Loucy (cell line): ENCODE results near the gene TGFB2.

Experiments used
- H2AFZ ChIP-seq: fragments of 200-600 bp; sonication (generic); 2 replicates; pipeline ENCODE4 v1.6.0; 2016; ENCODE audit warnings: antibody characterized with exemption, mild to moderate bottlenecking, low read length, moderate library complexity
- H3F3A ChIP-seq: fragments of 200-600 bp; 2 replicates; pipeline ENCODE4 v1.6.0; 2016; ENCODE audit warnings: antibody characterized with exemption, low read depth, mild to moderate bottlenecking
- H3K27me3 ChIP-seq: fragments of 200-600 bp; sonication (generic); 2 replicates; pipeline ENCODE4 v1.6.1; 2014; ENCODE audit warnings: low read length, mild to moderate bottlenecking; ENCODE audit not compliant: insufficient read depth, poor library complexity, severe bottlenecking
- H3K36me3 ChIP-seq: fragments of 200-600 bp; sonication (generic); 2 replicates; pipeline ENCODE4 v1.6.1; 2016; ENCODE audit warnings: low read length; ENCODE audit not compliant: insufficient read depth
- H3K4me1 ChIP-seq: fragments of 200-600 bp; sonication (generic); 2 replicates; pipeline ENCODE4 v1.5.1; 2014; ENCODE audit warnings: low read length, mild to moderate bottlenecking; ENCODE audit not compliant: insufficient read depth, poor library complexity, severe bottlenecking
- H3K4me2 ChIP-seq: fragments of 200-600 bp; sonication (generic); 2 replicates; pipeline ENCODE4 v1.6.0; 2014; ENCODE audit warnings: antibody characterized with exemption, low read length, low read depth, mild to moderate bottlenecking; ENCODE audit not compliant: poor library complexity, severe bottlenecking
- H3K4me3 ChIP-seq: fragments of 200-600 bp; sonication (generic); 2 replicates; pipeline ENCODE4 v1.5.1; 2014; ENCODE audit warnings: low read length, mild to moderate bottlenecking, mixed read lengths; ENCODE audit not compliant: poor library complexity, severe bottlenecking
- H3K79me2 ChIP-seq: fragments of 200-600 bp; sonication (generic); 2 replicates; pipeline ENCODE4 v1.6.1; 2014; ENCODE audit warnings: low read length; ENCODE audit not compliant: insufficient read depth
- H3K9ac ChIP-seq: fragments of 200-600 bp; sonication (generic); 2 replicates; pipeline ENCODE4 v1.6.0; 2014; ENCODE audit warnings: mild to moderate bottlenecking, low read depth, low read length, moderate library complexity; ENCODE audit not compliant: poor library complexity, severe bottlenecking
- H3K9me2 ChIP-seq: fragments of 200-600 bp; sonication (generic); replicated peaks from 2 replicates; pipeline ENCODE4 v1.6.1; 2016; ENCODE audit warnings: low read depth, low read length, mixed read lengths
- H3K9me3 ChIP-seq: fragments of 200-600 bp; sonication (generic); 2 replicates; pipeline ENCODE4 v1.6.1; 2014; ENCODE audit warnings: mild to moderate bottlenecking, antibody characterized with exemption, low read length, low read depth; ENCODE audit not compliant: insufficient read depth
- H4K20me1 ChIP-seq: fragments of 200-600 bp; sonication (generic); 2 replicates; pipeline ENCODE4 v1.6.0; 2014; ENCODE audit warnings: antibody characterized with exemption, low read length, mild to moderate bottlenecking; ENCODE audit not compliant: insufficient read depth, poor library complexity, severe bottlenecking
- EZH2phosphoT487 ChIP-seq: fragments of 200-600 bp; IDR thresholded peaks from 2 replicates; pipeline ENCODE4 v1.6.1; 2018; ENCODE audit warnings: antibody characterized with exemption, mild to moderate bottlenecking, moderate library complexity, borderline replicate concordance
- TF ChIP-seq, protein P1 (sequence below): fragments of 200-600 bp; sonication (generic); conservative IDR thresholded peaks from 2 replicates; pipeline ENCODE4 v1.5.1; 2014; ENCODE audit warnings: mild to moderate bottlenecking, antibody characterized with exemption, low read length

TGFB2 gene

DNA sequence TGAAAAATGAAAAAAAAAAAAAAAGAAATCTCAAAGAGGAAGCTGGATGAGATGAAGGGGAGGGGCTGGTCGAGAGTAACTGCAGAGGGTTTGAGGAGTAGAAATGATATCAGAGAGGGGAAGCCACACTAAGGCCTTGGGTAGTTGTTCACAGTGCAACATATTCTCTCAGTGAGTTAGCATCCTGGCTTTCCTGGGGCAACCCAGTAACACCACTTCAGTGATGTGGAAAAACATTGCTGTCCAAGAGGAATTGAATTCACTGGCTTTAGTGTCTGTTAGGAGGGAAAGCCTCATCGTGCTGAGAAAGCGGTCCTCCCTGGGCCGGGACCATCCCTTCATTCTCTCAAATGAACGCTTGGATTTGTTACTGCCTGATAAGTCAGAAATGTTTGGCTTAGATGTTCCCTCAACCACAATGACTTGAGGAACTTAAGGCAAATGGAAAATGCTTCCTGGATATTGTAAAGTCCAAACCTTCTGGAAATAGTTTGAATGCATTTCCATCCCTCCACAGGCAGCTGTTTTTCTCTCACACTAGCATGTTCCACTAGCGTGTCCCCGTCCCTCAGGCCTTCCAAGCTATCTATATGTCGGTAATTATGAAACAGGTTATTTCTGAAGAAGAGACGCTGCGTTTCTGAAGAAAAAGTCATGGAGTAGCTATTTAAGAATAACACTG is 12.2 kb downstream of the TGFB2 start:
- no peak overlapping the region for H3K4me2 ChIP-seq
- no peaks in the 10 kb centered on the region for H3K9me3 ChIP-seq
- no peak overlapping the region for H2AFZ ChIP-seq
- H4K20me1 ChIP-seq: no peaks in the 10 kb centered on the region
- H3K9ac ChIP-seq: no peak overlapping the region
- no peaks in the 10 kb centered on the region for H3K9me2 ChIP-seq
- H3K4me3 ChIP-seq: no peak overlapping the region
- no peaks in the 10 kb centered on the region for H3K27me3 ChIP-seq
- H3K36me3 ChIP-seq: no peaks in the 10 kb centered on the region
- H3K79me2 ChIP-seq: no peaks in the 10 kb centered on the region
- H3F3A ChIP-seq: no peaks in the 10 kb centered on the region
- TF ChIP-seq, protein P1, sequence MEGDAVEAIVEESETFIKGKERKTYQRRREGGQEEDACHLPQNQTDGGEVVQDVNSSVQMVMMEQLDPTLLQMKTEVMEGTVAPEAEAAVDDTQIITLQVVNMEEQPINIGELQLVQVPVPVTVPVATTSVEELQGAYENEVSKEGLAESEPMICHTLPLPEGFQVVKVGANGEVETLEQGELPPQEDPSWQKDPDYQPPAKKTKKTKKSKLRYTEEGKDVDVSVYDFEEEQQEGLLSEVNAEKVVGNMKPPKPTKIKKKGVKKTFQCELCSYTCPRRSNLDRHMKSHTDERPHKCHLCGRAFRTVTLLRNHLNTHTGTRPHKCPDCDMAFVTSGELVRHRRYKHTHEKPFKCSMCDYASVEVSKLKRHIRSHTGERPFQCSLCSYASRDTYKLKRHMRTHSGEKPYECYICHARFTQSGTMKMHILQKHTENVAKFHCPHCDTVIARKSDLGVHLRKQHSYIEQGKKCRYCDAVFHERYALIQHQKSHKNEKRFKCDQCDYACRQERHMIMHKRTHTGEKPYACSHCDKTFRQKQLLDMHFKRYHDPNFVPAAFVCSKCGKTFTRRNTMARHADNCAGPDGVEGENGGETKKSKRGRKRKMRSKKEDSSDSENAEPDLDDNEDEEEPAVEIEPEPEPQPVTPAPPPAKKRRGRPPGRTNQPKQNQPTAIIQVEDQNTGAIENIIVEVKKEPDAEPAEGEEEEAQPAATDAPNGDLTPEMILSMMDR: no peak
- no peak for TF ChIP-seq EZH2phosphoT487
- no peaks in the 10 kb centered on the region for H3K4me1 ChIP-seq

DNA sequence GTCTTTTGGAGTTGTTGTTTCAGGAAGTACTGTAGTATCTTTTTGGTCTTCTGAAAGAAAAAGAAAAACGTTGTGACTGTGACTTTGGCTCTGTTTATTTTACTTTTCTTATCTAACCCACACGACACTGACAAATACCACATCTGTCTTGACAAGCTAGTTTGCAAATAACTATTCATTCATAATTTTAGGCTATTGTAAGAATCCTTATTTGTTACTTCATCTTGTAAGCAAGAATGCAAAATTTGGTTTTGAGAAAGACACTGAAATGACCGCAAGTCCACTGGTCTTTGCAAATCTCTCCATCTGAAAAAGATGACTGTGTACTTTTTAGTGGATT is 12.7 kb downstream of the TGFB2 start:
- H3K9ac ChIP-seq: no peak overlapping the region
- H3K9me2 ChIP-seq: no peaks in the 10 kb centered on the region
- H2AFZ ChIP-seq: no peak overlapping the region
- H3K27me3 ChIP-seq: no peaks in the 10 kb centered on the region
- H3K4me3 ChIP-seq: no peak overlapping the region
- no peaks in the 10 kb centered on the region for H4K20me1 ChIP-seq
- TF ChIP-seq EZH2phosphoT487: no peak
- TF ChIP-seq, protein P1: no peak
- no peaks in the 10 kb centered on the region for H3K79me2 ChIP-seq
- no peaks in the 10 kb centered on the region for H3F3A ChIP-seq
- no peaks in the 10 kb centered on the region for H3K9me3 ChIP-seq
- no peaks in the 10 kb centered on the region for H3K4me1 ChIP-seq
- no peak overlapping the region for H3K4me2 ChIP-seq
- no peaks in the 10 kb centered on the region for H3K36me3 ChIP-seq

DNA sequence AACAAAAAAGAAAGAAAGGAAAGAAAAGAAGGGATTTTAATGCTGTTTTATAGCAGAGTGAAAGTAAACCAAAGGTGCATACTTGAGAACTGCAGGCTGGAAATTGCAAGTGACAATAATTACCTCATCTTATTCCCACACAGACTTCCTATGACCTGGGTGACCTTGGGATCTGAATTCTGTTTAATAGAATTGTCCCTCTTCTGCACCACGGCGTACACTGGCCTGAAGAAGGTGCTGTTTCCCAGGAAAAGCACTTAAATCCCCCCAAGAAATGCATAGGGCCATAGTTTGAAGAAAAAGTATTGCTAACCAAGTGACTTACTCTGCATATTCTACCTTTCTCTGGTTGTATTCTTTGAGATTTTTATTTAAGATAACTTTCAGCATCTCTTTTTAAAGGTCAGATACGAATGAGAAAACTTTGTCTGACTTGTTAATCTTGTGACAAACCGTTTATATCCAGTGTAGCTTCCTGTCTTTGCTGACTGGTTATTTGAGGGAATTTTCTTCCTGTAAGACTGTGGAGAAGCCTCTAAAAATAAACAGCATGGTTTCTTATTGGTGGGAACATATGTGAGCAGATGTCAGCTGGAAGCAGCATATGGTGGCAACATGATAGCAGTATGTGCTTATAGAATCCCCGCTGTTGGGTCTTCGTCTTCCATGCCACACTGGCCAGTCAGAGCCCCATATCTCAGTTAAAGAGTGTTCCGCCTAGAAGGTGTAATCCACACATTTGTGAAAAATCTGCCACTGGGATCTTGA is 16.3 kb downstream of the TGFB2 start:
- Histone ChIP-seq H3K4me2 (no peak overlapping the region), H3K27me3 (no peaks in the 10 kb centered on the region), H3K9me3 (no peaks in the 10 kb centered on the region), H3K9ac (no peak overlapping the region), H3K4me1 (no peaks in the 10 kb centered on the region), H4K20me1 (no peaks in the 10 kb centered on the region), H3K36me3 (no peaks in the 10 kb centered on the region), H3K79me2 (no peaks in the 10 kb centered on the region), H2AFZ (no peak overlapping the region), H3F3A (no peaks in the 10 kb centered on the region), H3K9me2 (no peaks in the 10 kb centered on the region), H3K4me3 (no peak overlapping the region)
- TF ChIP-seq EZH2phosphoT487: no peak
- TF ChIP-seq, protein P1: peak; percentile 85
